Uterus (tissue), 4 donors: ENCODE data around the gene POLRMT. TPM values are rescaled to one million over a fixed set of nuclear protein-coding genes. Genes with fewer than 3 reads are reported as not detected.
A peak's percentile ranks its signal among the peaks of the same experiment; 100 is the strongest.

Experiments
- DNase-seq, 2 donors: peaks; one replicate each; pipeline ENCODE4 v3.0.0-alpha.2; 2019 to 2020
- H3K27ac ChIP-seq, 2 donors: fragments of 200-600 bp; sonication (generic); 1 replicate in 1 of 2; 2 replicates in 1 of 2; pipeline ENCODE4 v1.5.1; 2016 to 2018
- H3K27me3 ChIP-seq, 2 donors: fragments of 200-600 bp; sonication (generic); one replicate each; pipeline ENCODE4 v1.5.1; 2018 to 2019; ENCODE audit warnings: control low read depth in 1 of 2
- H3K36me3 ChIP-seq, 2 donors: fragments of 200-600 bp; sonication (generic); one replicate each; pipeline ENCODE4 v1.5.1; 2019; ENCODE audit warnings: control low read depth in 1 of 2
- H3K4me1 ChIP-seq, 2 donors: fragments of 200-600 bp; sonication (generic); one replicate each; pipeline ENCODE4 v1.5.1; 2018 to 2019; ENCODE audit warnings: control low read depth in 1 of 2
- H3K4me3 ChIP-seq, 2 donors: fragments of 200-600 bp; sonication (generic); 1 replicate in 1 of 2; 2 replicates in 1 of 2; pipeline ENCODE4 v1.5.1; 2018 to 2019; ENCODE audit warnings: mild to moderate bottlenecking in 1 of 2
- H3K9me3 ChIP-seq, 2 donors: fragments of 200-600 bp; sonication (generic); one replicate each; pipeline ENCODE4 v1.5.1; 2019; ENCODE audit warnings: control low read depth in 1 of 2
- POLR2A ChIP-seq, 2 donors: fragments of 450-650 bp; IDR thresholded peaks; one replicate each; pipeline ENCODE4 v1.6.1; 2016; ENCODE audit warnings: antibody characterized with exemption in 2 of 2, mild to moderate bottlenecking in 1 of 2, moderate library complexity in 1 of 2
- intact Hi-C: fragments of 100-400 bp; cut with DNase I; formaldehyde crosslinking; loops from one replicate; pipeline ENCODE4 v1.15.1; 2023; ENCODE audit warnings: low total_unique reads
- total RNA-seq, 4 donors: library from RNA; depleted of rRNA in 3 of 4; stranded (reverse); fragments of >200 nt in 3 of 4; gene quantifications; one replicate each; pipeline versions ENCODE4 v1.1.0 to v1.2.4, GENCODE V29; 2014 to 2023
- TF ChIP-seq, protein P1 (sequence below), 4 experiments: fragments of 200-600 bp in 2 of 4; fragments of 450-650 bp in 2 of 4; sonication (generic) in 2 of 4; IDR thresholded peaks; one replicate each; pipeline ENCODE4 v1.5.1; 2016 to 2019; ENCODE audit warnings: antibody characterized with exemption in 4 of 4, mild to moderate bottlenecking in 2 of 4, moderate library complexity in 1 of 4
- donor health status: DM: yes; HTN: yes; CAD: no.

Gene POLRMT
- total RNA-seq, 4 donors from 2014 or later, result 10.5 to 42.0 (median 24.1) TPM

DNA sequence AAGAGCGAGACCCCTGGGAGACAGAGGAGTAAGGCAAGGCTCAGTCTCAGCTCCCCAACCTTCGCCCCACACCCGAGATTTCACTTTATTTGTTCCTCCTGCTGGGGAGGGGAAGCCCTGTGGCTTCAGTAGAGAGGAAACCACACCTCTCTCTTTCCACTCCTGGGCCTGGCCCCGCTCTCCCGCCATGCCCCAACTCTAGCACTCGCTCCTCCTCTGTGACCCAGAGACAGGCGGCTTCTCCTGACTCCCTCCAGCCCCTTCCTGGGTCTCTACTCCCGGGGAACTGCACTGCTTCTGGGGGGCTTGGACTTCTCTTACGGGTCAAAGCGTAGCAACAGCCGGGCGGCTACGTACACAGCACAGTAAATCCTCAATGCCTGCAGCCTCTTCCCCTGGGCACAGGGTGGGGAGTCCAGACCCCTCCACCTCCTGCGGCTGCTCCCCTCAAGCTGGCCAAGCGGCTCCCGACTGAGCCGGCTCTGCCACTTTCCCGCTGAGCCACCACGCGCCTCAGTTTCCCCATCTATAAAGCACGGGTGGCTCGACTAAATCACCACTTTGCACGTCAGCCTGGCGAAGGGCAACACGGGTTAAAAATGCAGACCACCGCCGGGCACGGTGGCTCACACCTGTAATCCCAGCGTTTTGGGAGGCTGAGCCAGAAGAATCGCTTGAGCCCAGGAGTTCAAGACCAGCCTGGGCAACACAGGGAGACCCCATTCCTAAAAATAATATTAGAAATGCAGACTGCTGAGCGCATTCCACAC, 28.3 kb upstream of the POLRMT start:
- no peak for DNase-seq
- Histone ChIP-seq H3K9me3 (no peaks in the 10 kb centered on the region), H3K4me1 (peaks cover 0 to 42% of the 10 kb centered on the region in 2 donors), H3K4me3 (peak overlapping the region; percentile 47 to 91), H3K36me3 (no peaks in the 10 kb centered on the region), H3K27me3 (no peaks in the 10 kb centered on the region), H3K27ac (peak overlapping the region; percentile 63 to 84)
- intact Hi-C loops, result no loop called here
- no peak for TF ChIP-seq POLR2A (IDR thresholded peaks at IDR 0.05)
- TF ChIP-seq, protein P1, sequence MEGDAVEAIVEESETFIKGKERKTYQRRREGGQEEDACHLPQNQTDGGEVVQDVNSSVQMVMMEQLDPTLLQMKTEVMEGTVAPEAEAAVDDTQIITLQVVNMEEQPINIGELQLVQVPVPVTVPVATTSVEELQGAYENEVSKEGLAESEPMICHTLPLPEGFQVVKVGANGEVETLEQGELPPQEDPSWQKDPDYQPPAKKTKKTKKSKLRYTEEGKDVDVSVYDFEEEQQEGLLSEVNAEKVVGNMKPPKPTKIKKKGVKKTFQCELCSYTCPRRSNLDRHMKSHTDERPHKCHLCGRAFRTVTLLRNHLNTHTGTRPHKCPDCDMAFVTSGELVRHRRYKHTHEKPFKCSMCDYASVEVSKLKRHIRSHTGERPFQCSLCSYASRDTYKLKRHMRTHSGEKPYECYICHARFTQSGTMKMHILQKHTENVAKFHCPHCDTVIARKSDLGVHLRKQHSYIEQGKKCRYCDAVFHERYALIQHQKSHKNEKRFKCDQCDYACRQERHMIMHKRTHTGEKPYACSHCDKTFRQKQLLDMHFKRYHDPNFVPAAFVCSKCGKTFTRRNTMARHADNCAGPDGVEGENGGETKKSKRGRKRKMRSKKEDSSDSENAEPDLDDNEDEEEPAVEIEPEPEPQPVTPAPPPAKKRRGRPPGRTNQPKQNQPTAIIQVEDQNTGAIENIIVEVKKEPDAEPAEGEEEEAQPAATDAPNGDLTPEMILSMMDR (IDR thresholded peaks at IDR 0.05), result no peak

DNA sequence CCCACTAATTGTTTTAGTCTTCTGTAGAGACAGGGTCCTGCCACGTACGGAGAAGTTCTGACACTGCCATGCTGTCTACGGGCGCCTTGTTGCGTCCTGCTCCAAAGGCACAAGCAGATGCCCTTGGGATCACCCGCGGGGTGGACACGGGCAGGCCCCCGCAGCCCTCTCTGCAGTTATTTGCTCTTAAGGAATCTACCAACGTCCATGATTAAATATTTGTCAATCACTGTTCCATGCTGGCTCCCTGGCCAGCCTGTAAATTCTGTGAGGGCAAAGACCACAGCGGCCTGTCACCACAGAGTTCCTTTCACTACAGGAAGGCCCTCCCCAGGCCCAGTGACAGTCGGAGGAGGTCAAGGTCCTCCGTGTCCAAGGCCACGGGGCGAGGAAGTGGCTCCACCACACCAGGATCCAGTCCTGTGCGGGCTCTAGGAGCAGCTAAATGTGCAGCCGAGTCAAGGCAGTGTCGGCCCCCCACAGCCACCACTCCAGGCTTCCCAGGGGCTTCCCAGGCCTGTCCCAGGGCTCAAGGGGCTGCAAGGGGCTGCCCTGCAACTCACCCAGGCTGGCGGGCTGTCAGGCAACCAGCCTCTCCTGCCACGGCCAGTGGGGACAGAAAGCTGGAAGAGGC, 27.6 kb upstream of the POLRMT start:
- Histone ChIP-seq H3K27ac (peak overlapping the region in 1 of 2 donors; percentile 63), H3K27me3 (no peaks in the 10 kb centered on the region), H3K4me3 (peak overlapping the region; percentile 47 to 91), H3K4me1 (peaks cover 0 to 45% of the 10 kb centered on the region in 2 donors), H3K9me3 (no peaks in the 10 kb centered on the region), H3K36me3 (no peaks in the 10 kb centered on the region)
- DNase-seq, result no peak
- intact Hi-C loops, result no loop called here
- no peak for TF ChIP-seq POLR2A (IDR thresholded peaks at IDR 0.05)
- TF ChIP-seq, protein P1 (IDR thresholded peaks at IDR 0.05), result no peak

DNA sequence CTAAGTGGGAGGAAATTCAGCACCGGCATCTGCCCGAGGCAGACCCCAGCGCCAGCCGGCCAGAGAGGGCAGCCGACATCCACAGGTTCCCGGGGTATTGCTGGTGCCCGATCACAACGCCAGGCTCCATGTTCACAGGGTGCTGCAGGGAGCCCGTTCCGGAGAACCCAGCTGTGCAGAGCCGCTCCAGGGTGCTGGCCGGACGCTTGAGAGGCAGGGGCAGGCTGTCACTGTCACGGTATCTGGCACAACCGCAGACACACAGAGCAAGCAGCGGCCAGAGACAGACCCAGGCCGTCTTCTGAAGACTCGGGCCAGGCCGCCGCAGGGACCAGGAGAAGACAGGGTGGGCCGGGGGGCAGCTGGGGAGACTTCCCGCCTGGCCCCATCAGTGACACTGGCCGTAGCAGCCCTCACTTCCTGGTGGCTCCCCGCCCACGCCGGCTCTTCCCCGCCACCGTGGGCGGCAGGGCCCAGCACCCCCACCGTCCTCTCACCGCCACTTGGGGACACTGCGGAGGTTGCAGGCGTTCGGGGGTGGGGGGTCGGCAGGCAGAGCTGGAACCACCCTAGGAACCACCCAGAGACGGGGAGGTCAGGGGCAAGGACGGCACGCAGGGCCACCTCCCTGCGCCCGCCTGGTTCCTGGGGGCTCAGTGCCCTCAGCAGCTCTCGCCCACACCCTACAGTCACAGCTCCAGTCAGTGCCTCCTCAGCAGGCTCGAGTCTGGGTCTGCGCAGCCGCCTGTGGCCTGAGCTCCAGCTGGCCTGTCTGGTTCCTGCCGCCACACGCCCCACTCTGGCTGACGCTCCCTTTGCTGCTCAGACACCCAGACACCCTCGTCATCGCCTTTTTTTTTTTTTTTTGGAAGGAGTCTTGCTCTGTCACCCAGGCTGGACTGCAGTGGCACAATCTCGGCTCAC, 25.8 kb upstream of the POLRMT start:
- no peak overlapping the region for H3K4me3 ChIP-seq
- H3K4me1 ChIP-seq, result peaks cover 0 to 45% of the 10 kb centered on the region in 2 donors
- H3K9me3 ChIP-seq, result no peaks in the 10 kb centered on the region
- H3K27me3 ChIP-seq, result no peaks in the 10 kb centered on the region
- no peak for DNase-seq
- TF ChIP-seq POLR2A (IDR thresholded peaks at IDR 0.05), result no peak
- TF ChIP-seq, protein P1 (IDR thresholded peaks at IDR 0.05), result no peak
- H3K36me3 ChIP-seq, result no peaks in the 10 kb centered on the region
- intact Hi-C loops, result no loop called here
- H3K27ac ChIP-seq, result no peak overlapping the region

DNA sequence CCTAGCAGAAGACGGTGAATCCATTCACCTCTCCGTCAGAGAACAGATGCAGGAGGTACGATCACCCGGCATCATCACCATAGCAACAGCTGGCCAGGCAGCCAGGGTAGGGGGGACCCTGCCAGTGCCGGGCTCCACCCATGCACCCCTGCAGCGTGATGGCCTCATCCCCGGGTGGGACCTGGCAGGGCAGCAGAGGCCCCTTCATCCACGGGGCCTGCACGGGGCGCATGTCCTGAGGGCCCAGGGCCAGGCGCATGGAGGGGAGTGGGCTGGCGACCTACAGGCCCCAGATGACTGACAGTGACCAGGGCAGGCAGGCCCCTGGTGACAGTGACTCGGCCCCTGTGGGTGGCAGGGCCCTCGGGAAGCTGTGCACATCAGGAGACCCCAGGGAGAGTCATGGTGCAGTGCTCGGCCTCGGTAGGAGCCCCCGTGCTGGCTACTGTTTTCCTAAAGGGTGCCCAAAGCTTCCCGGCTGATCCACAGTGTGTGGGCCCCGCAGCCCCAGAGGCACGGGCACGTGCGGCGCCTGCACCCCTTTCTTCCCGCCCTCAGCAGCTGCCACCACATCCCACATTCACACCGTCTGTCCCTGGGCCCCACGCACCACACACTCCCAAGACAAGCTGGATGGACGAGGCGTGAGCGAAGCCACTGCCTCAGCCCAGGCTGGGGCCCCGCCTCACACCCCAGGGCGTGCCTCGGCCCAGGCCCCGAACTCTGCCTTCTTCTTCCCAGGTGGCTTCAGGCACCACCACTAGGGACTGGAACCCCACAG, 24.9 kb upstream of the POLRMT start:
- Histone ChIP-seq H3K4me3 (no peak overlapping the region), H3K27me3 (no peaks in the 10 kb centered on the region), H3K27ac (no peak overlapping the region), H3K4me1 (peaks cover 0 to 39% of the 10 kb centered on the region in 2 donors), H3K9me3 (no peaks in the 10 kb centered on the region), H3K36me3 (no peaks in the 10 kb centered on the region)
- intact Hi-C loops, result no loop called here
- no peak for DNase-seq
- TF ChIP-seq, protein P1 (IDR thresholded peaks at IDR 0.05), result no peak
- TF ChIP-seq POLR2A (IDR thresholded peaks at IDR 0.05), result no peak
